ENCODE data around the gene TBCEL. TPM values are rescaled to one million over a fixed set of nuclear protein-coding genes. Genes with fewer than 3 reads are reported as not detected.
"Not testable (repeated sequence)": the region's sequence is repeated elsewhere in the genome, so short reads cannot be mapped to it uniquely, and the experiment has no call there.

TBCEL gene
- total RNA-seq, 1 experiment from 2014 or later: 11.6 TPM

- Histone ChIP-seq H3K4me2 (no peak overlapping the region), H2AFZ (no peak overlapping the region), H3K79me2 (ENCODE audit: low read depth) (no peaks in the 10 kb centered on the region), H3F3A (ENCODE audit: insufficient read depth, low read depth) (no peaks in the 10 kb centered on the region), H3K36me3 (ENCODE audit: low read depth) (no peaks in the 10 kb centered on the region), H3K9me3 (ENCODE audit: insufficient read depth, low read depth) (no peaks in the 10 kb centered on the region), H3K4me3 (no peak overlapping the region), H3K27me3 (ENCODE audit: insufficient read depth, low read depth) (peaks cover 41% of the 10 kb centered on the region), H3K27ac (no peak overlapping the region), H3K9me2 (ENCODE audit: insufficient read depth) (no peaks in the 10 kb centered on the region), H3K4me1 (replicated peaks; ENCODE audit: insufficient read depth) (no peaks in the 10 kb centered on the region), H4K20me1 (ENCODE audit: insufficient read depth) (no peaks in the 10 kb centered on the region)
- ChIA-PET CTCF (no interaction called here), POLR2A (ENCODE audit: unreplicated experiment) (no interaction called here)
- DNase-seq: peak in 1 of 2 experiments; percentile 31
- no TSS peak for BruUV-seq (replicated peaks)
- TF ChIP-seq EZH2 (IDR thresholded peaks at IDR 0.05; ENCODE audit: low read depth) (no peak), CTCF (conservative IDR thresholded peaks at IDR 0.05) (no peak)
- intact Hi-C loops (cut with micrococcal nuclease; ENCODE audit: unreplicated experiment): no loop called here
Measured at GRCh38 chr11:121012091-121012490, 11.8 kb upstream of the TBCEL start.

GRCh38 chr11:121018746-121019145 is 5.2 kb upstream of the TBCEL start:
- DNase-seq: peak in 1 of 2 experiments; percentile 8
- H3K79me2 ChIP-seq (ENCODE audit: low read depth): no peaks in the 10 kb centered on the region
- H3F3A ChIP-seq (ENCODE audit: insufficient read depth, low read depth): 0 out of 2 replicates have a peak, but pooled peaks cover 7% of the 10 kb centered on the region
- H3K27ac ChIP-seq: no peak overlapping the region
- no peaks in the 10 kb centered on the region for H3K36me3 ChIP-seq (ENCODE audit: low read depth)
- ChIA-PET POLR2A (ENCODE audit: unreplicated experiment) (no interaction called here), CTCF (no interaction called here)
- no peak for TF ChIP-seq EZH2 (IDR thresholded peaks at IDR 0.05; ENCODE audit: low read depth)
- no peak for TF ChIP-seq CTCF (conservative IDR thresholded peaks at IDR 0.05)
- intact Hi-C loops (cut with micrococcal nuclease; ENCODE audit: unreplicated experiment): no loop called here
- no peaks in the 10 kb centered on the region for H4K20me1 ChIP-seq (ENCODE audit: insufficient read depth)
- H3K27me3 ChIP-seq (ENCODE audit: insufficient read depth, low read depth): peaks cover 27% of the 10 kb centered on the region
- no peaks in the 10 kb centered on the region for H3K9me2 ChIP-seq (ENCODE audit: insufficient read depth)
- H3K4me1 ChIP-seq (replicated peaks; ENCODE audit: insufficient read depth): no peaks in the 10 kb centered on the region
- H3K4me3 ChIP-seq: no peak overlapping the region
- BruUV-seq (replicated peaks): no TSS peak
- no peaks in the 10 kb centered on the region for H3K9me3 ChIP-seq (ENCODE audit: insufficient read depth, low read depth)
- H2AFZ ChIP-seq: no peak overlapping the region
- H3K4me2 ChIP-seq: no peak overlapping the region

GRCh38 chr11:121021718-121022117 is 2.2 kb upstream of the TBCEL start:
- DNase-seq; H3K4me2 ChIP-seq; H3K4me1 ChIP-seq (replicated peaks; ENCODE audit: insufficient read depth); H4K20me1 ChIP-seq (ENCODE audit: insufficient read depth); H3K4me3 ChIP-seq; intact Hi-C loops (cut with micrococcal nuclease; ENCODE audit: unreplicated experiment); H3K9me3 ChIP-seq (ENCODE audit: insufficient read depth, low read depth); CTCF ChIA-PET; BruUV-seq (replicated peaks); H2AFZ ChIP-seq; H3K36me3 ChIP-seq (ENCODE audit: low read depth); H3F3A ChIP-seq (ENCODE audit: insufficient read depth, low read depth); POLR2A ChIA-PET (ENCODE audit: unreplicated experiment); H3K27ac ChIP-seq; H3K9me2 ChIP-seq (ENCODE audit: insufficient read depth): not testable (repeated sequence)
- peaks cover 26% of the 10 kb centered on the region for H3K27me3 ChIP-seq (ENCODE audit: insufficient read depth, low read depth)
- peaks cover 18% of the 10 kb centered on the region for H3K79me2 ChIP-seq (ENCODE audit: low read depth)

- POLR2A ChIA-PET (ENCODE audit: unreplicated experiment): interaction anchor here (0.6 kb wide), 1 partner anchor 298 kb away, joined by 3 read pairs; no protein-coding TSS in a partner anchor
- no peak for DNase-seq
- H3K9me2 ChIP-seq (ENCODE audit: insufficient read depth): no peaks in the 10 kb centered on the region
- peaks cover 8% of the 10 kb centered on the region for H4K20me1 ChIP-seq (ENCODE audit: insufficient read depth)
- H3K27me3 ChIP-seq (ENCODE audit: insufficient read depth, low read depth): peaks cover 16% of the 10 kb centered on the region
- CTCF ChIA-PET: no interaction called here
- 0 out of 2 replicates have a peak overlapping the region, but pooled peaks have one; percentile 88 for H2AFZ ChIP-seq
- peaks cover 18% of the 10 kb centered on the region for H3K79me2 ChIP-seq (ENCODE audit: low read depth)
- no peak for TF ChIP-seq CTCF (conservative IDR thresholded peaks at IDR 0.05)
- TF ChIP-seq EZH2 (IDR thresholded peaks at IDR 0.05; ENCODE audit: low read depth): no peak
- peak overlapping the region; percentile 84 for H3K4me2 ChIP-seq
- no peak overlapping the region for H3K27ac ChIP-seq
- H3K4me3 ChIP-seq: peak overlapping the region; percentile 80
- no peaks in the 10 kb centered on the region for H3K9me3 ChIP-seq (ENCODE audit: insufficient read depth, low read depth)
- intact Hi-C loops (cut with micrococcal nuclease; ENCODE audit: unreplicated experiment): no loop called here
- no peaks in the 10 kb centered on the region for H3K36me3 ChIP-seq (ENCODE audit: low read depth)
- TSS peak; percentile 24 for BruUV-seq (replicated peaks)
- peaks cover 10% of the 10 kb centered on the region for H3K4me1 ChIP-seq (replicated peaks; ENCODE audit: insufficient read depth)
- 0 out of 2 replicates have a peak, but pooled peaks cover 7% of the 10 kb centered on the region for H3F3A ChIP-seq (ENCODE audit: insufficient read depth, low read depth)
Measured at GRCh38 chr11:121024989-121025388, 1.1 kb downstream of the TBCEL start.

Data from PC-9 (cell line).